GM18519 (cell line): Measurements from ENCODE around the gene DNAH14.
"Not testable (repeated sequence)": the region's sequence is repeated elsewhere in the genome, so short reads cannot be mapped to it uniquely, and the experiment has no call there.

Experiments
- ATAC-seq: cut with Tn5 transposase; IDR thresholded peaks from one replicate; pipeline ENCODE4 v1.9.1; 2021; ENCODE audit warnings: mild to moderate bottlenecking, moderate library complexity; ENCODE audit not compliant: unreplicated experiment, low FRiP score

Gene DNAH14

GRCh38 chr1:224929335-224930237 lies at the start of gene DNAH14:
TSS of gene DNAH14 (plus strand) at chr1:224929675. CDS start at chr1:224952703, 23,028 bp downstream.
- no peak for ATAC-seq

- no peak for ATAC-seq
Measured at GRCh38 chr1:224880593-224881307, 48.7 kb upstream of the DNAH14 start.

- ATAC-seq, result not testable (repeated sequence)
Measured at GRCh38 chr1:224881308-224881692, 48.2 kb upstream of the DNAH14 start.

GRCh38 chr1:224881762-224882211 lies 47.7 kb upstream of the DNAH14 start:
- no peak for ATAC-seq

GRCh38 chr1:224882264-224882663 lies 47.2 kb upstream of the DNAH14 start:
- no peak for ATAC-seq

- no peak for ATAC-seq
Measured at GRCh38 chr1:224883091-224883490, 46.4 kb upstream of the DNAH14 start.

- no peak for ATAC-seq
Measured at GRCh38 chr1:224884361-224884801, 45.1 kb upstream of the DNAH14 start.

GRCh38 chr1:224885376-224885775 lies 44.1 kb upstream of the DNAH14 start:
- not testable (repeated sequence) for ATAC-seq

- ATAC-seq, result no peak
Measured at GRCh38 chr1:224894915-224895314, 34.6 kb upstream of the DNAH14 start.

- ATAC-seq, result no peak
Measured at GRCh38 chr1:224896130-224896781, 33.2 kb upstream of the DNAH14 start.

- no peak for ATAC-seq
Measured at GRCh38 chr1:224897529-224898327, 31.7 kb upstream of the DNAH14 start.

GRCh38 chr1:224898937-224899336 lies 30.5 kb upstream of the DNAH14 start:
- no peak for ATAC-seq

- ATAC-seq, result no peak
Measured at GRCh38 chr1:224900062-224900630, 29.3 kb upstream of the DNAH14 start.

- no peak for ATAC-seq
Measured at GRCh38 chr1:224901087-224901810, 28.2 kb upstream of the DNAH14 start.

- ATAC-seq, result no peak
Measured at GRCh38 chr1:224903955-224904354, 25.5 kb upstream of the DNAH14 start.

- ATAC-seq, result no peak
Measured at GRCh38 chr1:224906340-224906739, 23.1 kb upstream of the DNAH14 start.

GRCh38 chr1:224911217-224911616 lies 18.3 kb upstream of the DNAH14 start:
- no peak for ATAC-seq

GRCh38 chr1:224914292-224914900 lies 15.1 kb upstream of the DNAH14 start:
- ATAC-seq, result no peak

GRCh38 chr1:224919508-224919907 lies 10.0 kb upstream of the DNAH14 start:
- ATAC-seq, result no peak
